ENCODE measurements around the gene PTH1R.

Gene PTH1R

GRCh38 chr3:46877406-46878125 lies at the start of gene PTH1R:
Gene PTH1R (plus strand): TSS chr3:46877721. CDS start chr3:46883560, 5,839 bp downstream.
- DNase-seq: no peak

- DNase-seq: peak; percentile 55
Observed at GRCh38 chr3:46829699-46830208, 47.8 kb upstream of the PTH1R start.

DNA sequence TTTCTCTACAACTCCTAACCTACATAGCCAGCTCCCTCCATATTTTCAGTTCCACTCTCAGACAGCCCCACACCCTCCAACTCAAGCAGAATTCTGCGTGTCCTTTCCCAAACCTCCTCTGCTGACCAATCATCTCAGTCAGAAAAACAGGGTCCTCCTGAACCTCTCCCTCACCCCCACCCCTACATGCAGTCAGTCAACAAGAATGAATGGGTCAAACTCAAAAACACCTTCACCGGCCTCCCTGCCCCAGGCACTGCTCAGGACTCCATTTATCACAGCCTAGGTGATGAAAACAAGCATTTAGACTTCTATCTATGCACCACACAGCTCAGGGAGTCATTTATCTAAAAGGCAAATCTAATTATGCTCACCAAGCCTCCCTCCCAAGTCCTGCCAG lies 46.7 kb upstream of the PTH1R start:
- DNase-seq: no peak

DNA sequence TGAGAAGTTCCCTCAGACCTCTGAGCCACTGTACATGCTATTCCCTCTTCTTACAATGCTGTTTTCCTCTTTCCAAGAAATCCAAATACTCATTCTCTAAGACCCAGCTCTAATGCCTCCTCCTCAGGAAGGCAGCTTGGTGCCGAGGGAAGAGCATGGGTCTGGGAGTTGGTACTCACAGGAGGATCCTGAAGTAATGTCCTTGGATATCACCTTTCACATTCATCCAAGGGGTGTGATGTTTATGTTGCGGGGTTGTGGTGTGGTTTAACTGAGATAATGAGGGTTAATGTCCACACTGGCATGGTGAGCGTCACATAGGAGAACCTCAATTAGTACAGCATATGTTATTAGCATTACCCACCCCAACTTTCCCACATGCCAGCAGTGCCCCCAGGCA lies 46.2 kb upstream of the PTH1R start:
- no peak for DNase-seq

- DNase-seq: no peak
Observed at GRCh38 chr3:46831841-46832240, 45.7 kb upstream of the PTH1R start.

- no peak for DNase-seq
Observed at GRCh38 chr3:46833346-46834300, 43.9 kb upstream of the PTH1R start.

DNA sequence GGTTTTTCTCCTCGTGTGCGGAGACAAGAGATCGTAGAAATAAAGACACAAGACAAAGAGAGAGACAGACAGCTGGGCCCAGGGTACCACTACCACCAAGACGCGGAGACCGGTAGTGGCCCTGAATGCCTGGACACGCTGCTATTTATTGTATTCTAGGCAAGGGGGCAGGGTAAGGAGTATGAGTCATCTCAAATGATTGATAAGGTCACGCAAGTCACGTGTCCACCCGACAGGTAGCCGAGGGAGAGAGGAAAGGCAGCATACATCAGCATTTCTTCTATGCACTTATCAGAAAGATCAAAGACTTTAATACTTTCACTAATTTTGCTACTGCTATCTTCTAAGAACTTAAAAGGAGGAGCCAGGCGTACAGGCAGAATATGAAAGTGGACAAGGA lies 42.5 kb upstream of the PTH1R start:
- DNase-seq: no peak

- no peak for DNase-seq
Observed at GRCh38 chr3:46835491-46835890, 42.0 kb upstream of the PTH1R start.

DNA sequence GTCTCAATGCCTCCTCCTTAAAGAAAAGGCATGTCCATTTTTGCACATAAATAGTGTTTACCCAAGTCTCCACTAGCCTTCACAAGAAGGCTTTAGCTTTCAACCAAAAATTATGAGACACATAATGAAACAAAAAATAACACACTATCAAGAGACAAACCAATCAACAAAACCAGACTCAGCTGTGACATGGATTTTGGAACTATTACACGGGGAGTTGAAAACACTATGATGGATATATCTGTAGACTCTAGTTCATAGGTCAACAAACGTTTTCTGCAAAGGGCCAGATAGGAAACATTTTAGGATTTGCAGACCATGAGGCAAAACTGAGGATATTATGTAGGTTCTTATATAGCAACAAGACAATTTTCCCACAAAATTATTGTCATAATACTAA lies 39.2 kb upstream of the PTH1R start:
- DNase-seq: no peak

DNA sequence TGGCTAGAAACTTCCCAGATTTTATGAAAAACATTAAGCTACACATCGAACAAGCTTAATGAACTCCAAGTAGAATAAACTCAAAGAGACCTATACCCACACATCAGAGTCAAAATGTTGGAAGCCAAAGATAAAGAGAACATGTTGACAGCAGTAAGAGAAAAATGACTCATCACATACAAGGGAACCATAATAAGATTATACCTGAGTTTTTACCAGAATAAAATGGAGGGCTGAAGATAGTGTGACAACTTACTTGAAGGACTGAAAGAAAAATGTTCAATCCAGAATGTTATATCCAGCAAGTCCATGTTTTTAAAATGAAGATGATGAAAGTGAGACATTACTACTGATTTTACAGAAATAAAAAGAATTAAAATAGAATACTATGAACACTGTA lies 37.0 kb upstream of the PTH1R start:
- DNase-seq: no peak

DNA sequence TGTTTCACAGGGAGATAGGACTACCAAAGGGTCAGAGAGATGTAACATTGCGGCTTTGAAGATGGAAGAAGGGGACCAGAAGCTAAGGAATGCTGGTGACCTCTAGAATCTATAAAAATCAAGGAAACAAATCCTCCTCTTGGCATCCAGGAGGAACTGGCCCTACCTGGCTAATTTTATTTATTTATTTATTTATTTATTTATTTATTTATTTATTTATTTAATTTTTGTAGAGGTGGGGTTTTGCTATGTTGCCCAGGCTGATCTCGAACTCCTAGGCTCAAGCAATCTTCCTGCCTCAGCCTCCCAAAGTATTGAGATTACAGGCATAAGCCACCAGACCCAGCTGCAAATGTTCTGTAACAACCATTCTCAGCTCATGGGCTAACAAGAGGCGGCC lies 34.0 kb upstream of the PTH1R start:
- DNase-seq: no peak

DNA sequence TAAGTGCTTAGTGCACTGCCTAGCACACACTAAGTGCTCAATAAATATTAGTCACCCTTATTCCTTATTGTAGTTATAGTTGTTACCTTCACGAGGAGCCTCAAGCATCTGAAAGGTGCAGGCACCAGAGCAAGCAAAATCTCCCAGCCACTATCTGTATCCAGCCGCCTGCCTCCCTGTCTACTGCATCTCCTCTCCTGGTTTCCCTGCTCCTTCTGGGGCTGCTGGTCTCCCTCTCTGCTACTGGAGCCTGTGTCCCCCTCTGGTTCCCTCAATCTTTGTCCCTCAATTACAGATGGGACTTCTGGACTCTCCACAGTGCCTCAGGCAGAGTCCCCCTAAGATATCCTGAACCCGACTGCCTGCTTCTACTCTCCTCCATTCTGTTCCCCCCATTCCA lies 33.1 kb upstream of the PTH1R start:
- no peak for DNase-seq

DNA sequence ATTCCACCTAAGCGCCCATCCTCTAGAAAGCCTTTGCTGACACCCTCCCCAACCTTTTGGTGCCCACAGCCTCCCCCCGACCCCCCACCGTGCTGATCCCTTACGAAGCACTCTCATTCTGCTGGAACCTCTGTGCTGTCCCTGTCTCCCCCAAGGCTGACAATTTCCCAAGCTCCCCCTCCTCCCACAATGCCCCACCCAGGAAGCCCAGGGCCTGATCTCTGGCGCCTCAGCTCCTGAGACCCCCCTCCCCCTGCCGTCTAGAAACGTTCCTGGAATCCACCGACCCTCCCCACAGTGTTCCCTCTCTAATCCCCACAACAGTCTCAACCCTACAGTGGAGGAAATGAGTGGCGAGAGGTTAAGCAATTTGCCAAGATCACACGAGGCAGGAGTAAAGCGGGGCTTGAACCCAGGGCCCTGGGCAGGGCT lies 32.6 kb upstream of the PTH1R start:
- no peak for DNase-seq

DNA sequence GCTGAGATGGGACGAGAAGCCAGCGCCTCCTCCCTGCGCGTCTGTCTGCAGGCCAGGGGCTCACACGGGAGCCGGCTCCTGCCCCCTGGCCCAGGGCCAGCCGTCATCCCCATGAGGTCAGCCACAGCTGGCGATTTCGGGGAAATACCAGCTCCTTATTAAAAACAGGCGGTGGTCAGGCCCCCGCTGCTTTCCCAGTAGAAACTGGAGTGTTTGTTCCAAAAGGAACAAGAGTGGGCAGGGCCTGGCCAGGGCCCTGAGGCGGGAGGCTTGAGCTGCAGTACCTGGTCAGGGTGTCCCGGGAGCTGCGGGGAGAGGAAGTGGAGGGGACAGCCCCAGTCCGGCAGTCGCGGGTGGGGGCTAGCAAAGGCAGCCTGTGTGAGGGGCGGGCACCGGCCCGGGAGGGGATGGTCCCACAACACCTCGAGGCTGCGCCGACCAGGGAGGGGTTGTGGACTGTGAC lies 32.1 kb upstream of the PTH1R start:
- no peak for DNase-seq

DNA sequence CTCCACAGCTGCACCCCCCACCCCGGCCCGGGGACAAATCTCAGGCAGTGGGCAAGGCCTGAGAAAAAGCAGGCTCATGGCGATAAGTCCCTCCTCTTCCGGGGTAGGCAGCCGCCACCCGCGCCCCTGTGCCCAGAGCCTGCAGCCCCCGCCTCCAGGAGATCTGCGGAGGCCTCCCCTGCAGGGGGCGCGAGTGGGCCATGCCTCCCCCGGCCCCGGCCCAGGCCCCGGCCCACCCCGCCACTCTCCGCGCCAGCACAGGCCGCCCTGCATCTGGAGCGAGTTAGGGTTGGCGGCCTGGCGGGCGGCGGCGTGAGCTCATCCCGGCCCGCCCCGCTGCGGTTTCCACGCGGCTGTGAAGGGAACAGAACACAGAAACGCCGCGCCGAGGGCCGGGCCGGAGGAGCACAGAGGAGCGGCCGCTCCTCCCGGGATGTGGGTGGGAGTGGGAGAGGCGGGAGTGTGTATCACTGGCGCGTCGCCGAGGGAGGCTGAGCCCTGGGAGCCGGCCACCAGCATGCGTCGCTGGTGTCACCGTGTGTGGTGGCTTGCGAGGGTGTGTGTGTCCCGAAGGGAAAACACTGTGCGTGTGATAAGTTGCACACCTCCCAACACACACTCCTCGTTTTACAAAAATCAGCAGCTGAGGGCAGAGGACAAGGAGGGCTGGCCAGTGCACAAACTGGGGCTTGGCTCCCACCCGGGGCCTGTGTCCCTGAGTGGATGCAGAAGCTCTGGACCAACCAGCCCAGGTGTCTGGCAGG lies 31.5 kb upstream of the PTH1R start:
- DNase-seq: peak; percentile 72

DNA sequence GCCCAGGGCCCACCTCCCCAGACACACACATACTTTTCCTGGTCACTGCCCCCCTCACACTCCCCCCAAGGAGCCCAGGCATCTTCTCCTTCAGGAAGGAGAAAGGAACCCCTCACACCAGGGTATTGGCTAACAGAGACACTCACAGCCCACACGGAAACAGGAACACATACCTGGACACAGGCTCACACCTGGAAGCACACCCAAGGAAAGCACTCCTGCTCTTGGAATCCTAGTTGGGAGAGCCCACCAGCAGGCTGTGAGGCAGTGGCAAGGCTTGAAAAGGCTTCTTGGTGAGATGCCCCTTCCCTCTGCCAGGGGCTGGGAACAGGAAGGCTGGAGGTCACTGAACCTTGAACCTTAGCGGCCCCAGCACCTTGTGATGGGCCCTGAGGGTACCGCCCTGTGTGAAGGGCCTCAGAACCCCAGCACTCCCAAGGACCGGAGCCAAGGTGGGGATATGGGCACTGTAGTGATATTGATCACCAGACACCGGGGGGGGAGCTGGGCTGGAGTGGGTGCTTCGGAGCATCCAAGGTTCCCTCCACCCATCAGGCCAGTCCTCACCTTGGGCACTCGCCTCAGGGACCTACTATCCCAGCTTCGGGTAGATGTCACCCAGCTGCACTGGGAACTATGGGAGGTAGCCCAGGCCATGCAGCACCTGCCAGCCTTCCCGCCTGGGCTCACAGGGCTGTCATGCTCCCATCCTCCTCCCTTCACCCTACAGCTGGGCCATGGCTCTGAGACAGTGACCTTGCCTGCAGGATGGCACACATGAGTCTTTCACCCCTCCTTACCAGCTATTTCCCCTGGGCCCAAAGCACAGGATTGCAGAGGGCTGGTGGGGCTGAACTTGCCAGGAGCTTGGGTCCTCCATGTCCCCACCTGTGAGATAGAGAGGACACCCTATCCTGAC lies 30.6 kb upstream of the PTH1R start:
- no peak for DNase-seq

DNA sequence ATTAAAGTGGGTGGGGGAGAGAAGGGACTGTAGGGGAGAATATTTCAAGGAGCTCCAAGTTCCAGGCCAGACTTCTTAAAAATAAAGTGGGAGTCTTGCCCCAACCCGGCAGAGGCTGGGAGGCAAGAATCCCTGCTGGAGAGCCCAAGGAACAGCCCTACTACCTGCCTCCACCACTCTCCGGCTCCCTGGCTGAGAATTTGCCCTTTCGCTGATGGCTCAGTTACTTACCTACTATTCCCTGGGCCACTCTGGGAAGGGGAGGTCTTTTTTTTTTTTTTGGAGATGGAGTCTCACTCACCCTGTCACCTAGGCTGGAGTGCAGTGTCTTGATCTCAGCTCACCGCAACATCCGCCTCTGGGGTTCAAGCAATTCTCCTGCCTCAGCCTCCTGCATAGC lies 29.8 kb upstream of the PTH1R start:
- DNase-seq: no peak

DNA sequence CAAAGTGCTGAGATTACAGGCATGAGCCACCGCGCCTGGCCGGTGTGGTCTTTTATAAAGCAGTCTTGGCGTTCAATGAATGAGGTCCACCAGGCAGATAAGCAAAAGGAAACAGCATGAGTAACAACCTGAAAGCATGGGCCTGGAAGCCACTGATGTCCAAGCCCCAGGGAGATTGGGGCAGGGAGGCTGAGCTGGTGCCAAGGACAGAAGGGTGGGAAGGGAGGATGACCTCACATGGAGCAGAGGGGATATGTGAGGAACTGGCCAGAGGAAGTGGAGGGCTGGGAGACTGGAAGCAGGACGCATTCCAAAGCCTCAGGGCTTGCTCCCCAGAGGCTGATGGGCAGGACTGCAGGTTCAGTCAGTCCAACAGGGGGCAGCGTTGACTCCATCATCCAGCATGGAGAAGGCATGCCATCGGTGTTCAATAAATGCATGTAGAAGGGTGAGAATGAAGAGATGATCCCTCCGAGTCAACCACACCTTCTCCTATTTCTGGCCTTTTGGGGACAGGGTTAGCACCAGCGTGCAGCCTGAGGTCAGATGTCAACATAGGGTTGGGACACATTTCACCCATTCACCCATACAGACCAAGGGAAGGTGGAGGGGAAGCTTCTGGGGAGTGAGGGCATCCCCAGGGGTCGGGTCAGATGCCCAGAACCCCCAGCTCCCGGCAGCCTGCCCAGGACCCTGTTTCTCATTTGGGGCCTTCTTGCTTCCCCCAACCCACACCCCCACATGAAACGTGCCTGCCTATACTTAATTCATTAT lies 29.1 kb upstream of the PTH1R start:
- DNase-seq: peak; percentile 45

- DNase-seq: no peak
Observed at GRCh38 chr3:46849045-46849631, 28.4 kb upstream of the PTH1R start.

GRCh38 chr3:46849686-46850467 lies 27.6 kb upstream of the PTH1R start:
- DNase-seq: peak; percentile 1
